HG03060 (cell line): ENCODE results near the gene HOXD11.

Experiments
- ATAC-seq: cut with Tn5 transposase; IDR thresholded peaks from one replicate; pipeline ENCODE4 v1.9.1; 2021; ENCODE audit warnings: low read depth, moderate number of reproducible peaks; ENCODE audit not compliant: unreplicated experiment

HOXD11 gene

GRCh38 chr2:176080540-176081375 is 26.3 kb upstream of the HOXD11 start:
- no peak for ATAC-seq

GRCh38 chr2:176081376-176081836 is 25.7 kb upstream of the HOXD11 start:
- ATAC-seq = no peak

DNA sequence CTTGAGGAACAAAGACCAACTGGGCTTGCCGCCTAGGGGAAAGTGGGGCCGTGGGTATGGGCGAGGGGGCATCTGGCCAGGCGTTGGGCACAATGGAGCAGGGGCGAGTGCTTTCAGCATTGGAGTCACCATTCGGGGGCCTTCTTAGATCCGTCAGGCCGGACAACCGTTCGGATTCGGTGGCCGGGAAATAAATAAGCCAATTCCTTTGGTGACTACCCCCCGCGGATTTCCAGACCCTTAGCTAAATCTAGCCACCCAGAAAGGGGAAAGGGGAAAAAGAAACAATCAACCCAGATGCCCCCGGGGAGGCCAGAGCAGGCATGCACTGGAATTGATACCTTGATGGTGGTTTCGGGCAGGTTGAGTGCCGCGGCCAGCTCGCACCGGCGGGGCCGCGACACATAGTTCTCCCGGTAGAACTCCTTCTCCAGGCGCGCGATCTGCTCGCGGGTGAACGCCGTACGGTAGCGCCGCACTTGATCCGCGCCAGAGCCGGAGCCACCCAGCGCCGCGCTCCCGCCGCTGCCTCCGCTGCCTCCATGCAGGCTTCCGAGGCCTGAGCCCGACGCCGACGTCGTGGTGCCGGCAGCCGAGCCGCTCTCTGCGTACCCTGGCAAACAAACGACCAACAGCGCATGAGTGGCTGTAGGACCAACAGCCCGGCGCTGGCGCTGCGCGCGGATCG is 25.1 kb upstream of the HOXD11 start:
- no peak for ATAC-seq

DNA sequence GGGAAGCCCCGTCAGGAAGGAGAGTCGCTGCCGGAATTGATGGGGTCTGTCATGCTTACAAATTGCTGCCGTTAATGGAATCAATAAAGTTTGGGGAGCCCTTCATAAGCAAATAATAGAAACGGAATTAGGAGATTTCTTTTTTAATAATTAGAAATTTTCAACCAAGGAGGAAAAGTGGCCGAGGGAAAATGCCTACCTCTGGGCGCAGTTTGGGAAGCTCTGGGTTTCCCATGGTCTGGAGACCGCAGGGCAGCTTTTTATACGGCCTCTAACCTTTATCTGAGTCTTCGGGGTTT is 24.6 kb upstream of the HOXD11 start:
- no peak for ATAC-seq

GRCh38 chr2:176082824-176083751 is 24.0 kb upstream of the HOXD11 start:
- ATAC-seq = no peak

DNA sequence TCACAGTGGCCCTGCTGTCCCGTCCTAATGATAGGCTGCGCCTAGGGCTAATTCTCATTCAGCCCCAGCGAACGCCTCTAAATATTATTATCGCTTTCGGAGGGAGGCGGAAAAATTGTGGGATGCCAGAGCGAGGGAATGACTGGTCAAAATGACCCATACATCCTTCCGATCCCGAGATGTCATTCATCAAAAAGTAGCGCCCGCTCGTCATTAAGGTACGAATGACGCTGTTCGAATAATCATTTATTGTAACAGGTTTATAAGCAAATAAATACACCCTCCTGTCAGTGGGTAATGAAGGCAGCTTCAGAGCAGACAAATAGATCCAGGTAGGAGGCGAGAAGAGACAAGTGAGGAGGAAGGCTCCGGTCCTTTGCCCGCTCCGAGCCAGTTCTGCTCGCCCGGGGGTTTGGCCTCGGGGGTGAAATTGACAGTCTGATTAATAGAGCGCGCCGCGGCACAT is 23.3 kb upstream of the HOXD11 start, which contains the start of gene EVX2:
Gene EVX2, minus strand, starts transcription at position 167 of the 466 bp plus-strand sequence. CDS start 186 bp downstream, outside the sequence.
- ATAC-seq = no peak

GRCh38 chr2:176084611-176085119 is 22.4 kb upstream of the HOXD11 start:
- no peak for ATAC-seq

GRCh38 chr2:176085120-176085788 is 21.8 kb upstream of the HOXD11 start:
- ATAC-seq = no peak

- ATAC-seq = no peak
Observed at GRCh38 chr2:176085861-176086771, 21.0 kb upstream of the HOXD11 start.

DNA sequence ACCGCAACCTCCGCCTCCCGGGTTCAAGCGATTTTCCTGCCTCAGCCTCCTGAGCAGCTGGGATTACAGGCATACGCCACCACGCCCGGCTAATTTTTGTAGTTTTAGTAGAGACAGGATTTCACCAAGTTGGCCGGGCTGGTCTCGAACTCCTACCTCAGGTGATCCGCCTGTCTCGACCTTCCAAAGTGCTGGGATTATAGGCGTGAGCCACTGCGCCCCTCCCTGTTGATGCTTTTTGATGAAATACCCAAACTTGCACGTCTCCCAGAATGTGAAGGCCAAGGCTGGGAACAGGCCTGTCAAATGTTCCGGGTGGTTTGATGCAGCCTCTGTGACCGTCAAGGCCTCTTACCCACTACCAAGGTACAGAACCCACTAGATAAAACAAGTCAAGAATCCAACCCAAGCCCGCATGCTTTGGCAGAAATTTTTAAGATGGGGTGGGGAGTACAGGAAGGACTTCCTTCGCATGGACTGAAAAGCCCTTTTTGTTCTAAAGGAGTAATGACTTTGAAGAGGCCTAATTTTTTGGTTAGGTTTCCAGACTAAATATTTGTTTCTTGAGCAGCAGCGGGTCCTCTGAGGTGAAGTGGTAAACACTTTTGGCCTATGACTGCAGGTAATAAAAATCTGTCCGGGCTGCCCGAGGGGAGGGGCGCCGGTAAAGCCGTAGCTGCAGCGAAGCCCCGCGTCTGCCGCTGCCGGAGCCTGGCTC is 19.6 kb upstream of the HOXD11 start:
- no peak for ATAC-seq

GRCh38 chr2:176088048-176088936 is 18.8 kb upstream of the HOXD11 start:
- no peak for ATAC-seq

GRCh38 chr2:176088937-176089842 is 17.9 kb upstream of the HOXD11 start:
- no peak for ATAC-seq

- no peak for ATAC-seq
Observed at GRCh38 chr2:176089843-176090395, 17.2 kb upstream of the HOXD11 start.

- ATAC-seq = no peak
Observed at GRCh38 chr2:176090862-176091261, 16.2 kb upstream of the HOXD11 start.

- no peak for ATAC-seq
Observed at GRCh38 chr2:176091329-176092258, 15.5 kb upstream of the HOXD11 start.
